Astrocyte of the cerebellum (primary cell): ENCODE measurements around the gene PLAC8L1.

Experiments used
- DNase-seq: peaks from one replicate; pipeline ENCODE4 v3.0.0-alpha.2; 2011; ENCODE audit warnings: low read depth
- H3K4me3 ChIP-seq: 2 replicates; pipeline ENCODE4 v1.5.1; 2011; ENCODE audit warnings: mild to moderate bottlenecking, low read depth, low read length, moderate library complexity
- CTCF ChIP-seq: IDR thresholded peaks from 2 replicates; pipeline ENCODE4 v1.5.1; 2012; ENCODE audit warnings: low read length, low read depth, moderate library complexity, mild to moderate bottlenecking; ENCODE audit errors: missing control alignments
- in situ Hi-C: cut with HindIII; loops from 2 replicates; pipeline ENCODE4 v1.10.0; 2017; ENCODE audit warnings: low sequenced_read_pairs

Gene PLAC8L1

GRCh38 chr5:146082798-146083197 is 22.6 kb downstream of the PLAC8L1 start:
- in situ Hi-C loops: no loop called here
- no peak for TF ChIP-seq CTCF
- no peak overlapping the region for H3K4me3 ChIP-seq
- DNase-seq: no peak

GRCh38 chr5:146081556-146081955 is 23.8 kb downstream of the PLAC8L1 start:
- TF ChIP-seq CTCF: no peak
- no peak overlapping the region for H3K4me3 ChIP-seq
- DNase-seq: no peak
- in situ Hi-C loops: no loop called here

GRCh38 chr5:146079695-146080373 is 25.5 kb downstream of the PLAC8L1 start:
- in situ Hi-C loops: loop anchor here (5.0 kb wide), 1 partner anchor 32 kb away; no protein-coding TSS in a partner anchor
- no peak for TF ChIP-seq CTCF
- no peak overlapping the region for H3K4me3 ChIP-seq
- no peak for DNase-seq

GRCh38 chr5:146078566-146078965 is 26.8 kb downstream of the PLAC8L1 start:
- no peak overlapping the region for H3K4me3 ChIP-seq
- TF ChIP-seq CTCF: no peak
- in situ Hi-C loops: loop anchor here (5.0 kb wide), 1 partner anchor 34 kb away; no protein-coding TSS in a partner anchor
- no peak for DNase-seq

GRCh38 chr5:146076455-146076854 is 28.9 kb downstream of the PLAC8L1 start:
- H3K4me3 ChIP-seq: no peak overlapping the region
- no peak for DNase-seq
- in situ Hi-C loops: loop anchor here (5.0 kb wide), 1 partner anchor 36 kb away; no protein-coding TSS in a partner anchor
- no peak for TF ChIP-seq CTCF

- in situ Hi-C loops: loop anchor here (5.0 kb wide), 1 partner anchor 36 kb away; no protein-coding TSS in a partner anchor
- no peak for TF ChIP-seq CTCF
- no peak for DNase-seq
- H3K4me3 ChIP-seq: no peak overlapping the region
Observed at GRCh38 chr5:146076028-146076427, 29.3 kb downstream of the PLAC8L1 start.
